HepG2 (cell line): Measurements from ENCODE around the gene NFATC4. TPM values are rescaled to one million over a fixed set of nuclear protein-coding genes. Genes with fewer than 3 reads are reported as not detected.

Experiments
- ATAC-seq: fragments of 200-7000 bp; cut with Tn5 transposase; 3 replicates; pipeline ENCODE4 v1.9.1; 2020; ENCODE audit warnings: mild to moderate bottlenecking, moderate library complexity
- BruUV-seq: library from RNA; stranded (reverse); fragments of 400-500 nt; replicated peaks from 2 replicates; lab custom pipeline; 2021; lab: Mats Ljungman, UMichigan
- CTCF ChIA-PET: fragments of 300-600 bp; formaldehyde crosslinking; extraction: SDS; loops from one replicate; lab custom pipeline; 2021; ENCODE audit warnings: low total read pairs, inconsistent platforms, low intra/inter-chr PET ratio; lab: Yijun Ruan, JAX
- POLR2A ChIA-PET: fragments of 350-600 bp; sonication (Branson Sonifier 250); formaldehyde crosslinking; loops from one replicate; lab custom pipeline; 2020; ENCODE audit warnings: antibody characterized with exemption, inconsistent platforms; lab: Yijun Ruan, JAX
- DNase-seq: peaks from one replicate; pipeline ENCODE4 v3.0.0-alpha.2; 2015; ENCODE audit warnings: low spot score
- FAIRE-seq: peaks from 3 replicates; lab custom pipeline; 2011; peaks lifted over from hg19 to GRCh38; lab: Jason Lieb, UNC
- H2AFZ ChIP-seq: one replicate; pipeline ENCODE4 v1.6.1; 2011; ENCODE audit warnings: low read length, inconsistent platforms
- H3K27ac ChIP-seq: fragments of 300-600 bp; 3 replicates; pipeline ENCODE4 v1.8.0; 2011; ENCODE audit warnings: mixed run types, mild to moderate bottlenecking, mixed read lengths, low read length, inconsistent platforms; ENCODE audit not compliant: insufficient read depth; ENCODE audit errors: extremely low read length
- H3K27me3 ChIP-seq, 2 experiments: fragments of 200-600 bp in 1 of 2; 2 replicates in 1 of 2; 3 replicates in 1 of 2; pipeline versions ENCODE4 v1.6.0 to v1.8.0; 2011; ENCODE audit warnings: low read length in 2 of 2, mild to moderate bottlenecking in 2 of 2, moderate library complexity in 2 of 2, inconsistent platforms in 1 of 2; ENCODE audit not compliant: insufficient read depth in 2 of 2, control insufficient read depth in 1 of 2
- H3K36me3 ChIP-seq, 2 experiments: fragments of 200-600 bp in 1 of 2; replicated peaks in 1 of 2; 2 replicates in 1 of 2; 3 replicates in 1 of 2; pipeline versions ENCODE4 v1.5.1 to v1.8.0; 2011; ENCODE audit warnings: low read length in 2 of 2, inconsistent platforms in 1 of 2; ENCODE audit not compliant: insufficient read depth in 2 of 2, control insufficient read depth in 1 of 2
- H3K4me1 ChIP-seq: 2 replicates; pipeline ENCODE4 v1.5.1; 2012; ENCODE audit warnings: low read length, inconsistent platforms; ENCODE audit not compliant: insufficient read depth
- H3K4me2 ChIP-seq: 2 replicates; pipeline ENCODE4 v1.6.0; 2011; ENCODE audit warnings: low read depth, low read length, inconsistent platforms
- H3K4me3 ChIP-seq, 3 experiments: fragments of 200-600 bp in 1 of 3; sonication (generic), shearing (Covaris generic) in 1 of 3; replicated peaks in 1 of 3; 2 replicates each; pipeline ENCODE4 v1.5.1; 2011 to 2016; ENCODE audit warnings: low read length in 3 of 3, inconsistent platforms in 2 of 3, low read depth in 2 of 3, mild to moderate bottlenecking in 2 of 3, control low read depth in 1 of 3, mixed read lengths in 1 of 3; ENCODE audit not compliant: insufficient read depth in 1 of 3
- H3K79me2 ChIP-seq: one replicate; pipeline ENCODE4 v1.6.1; 2011; ENCODE audit warnings: low read length, inconsistent platforms; ENCODE audit not compliant: insufficient read depth
- H3K9ac ChIP-seq: 2 replicates; pipeline ENCODE4 v1.6.0; 2011; ENCODE audit warnings: mild to moderate bottlenecking, low read depth, low read length, inconsistent platforms; ENCODE audit not compliant: insufficient read depth
- H3K9me3 ChIP-seq: 2 replicates; pipeline ENCODE4 v1.5.1; 2012; ENCODE audit warnings: mild to moderate bottlenecking, low read length
- H4K20me1 ChIP-seq: 2 replicates; pipeline ENCODE4 v1.6.0; 2011; ENCODE audit warnings: inconsistent platforms, mild to moderate bottlenecking, low read length, moderate library complexity; ENCODE audit not compliant: insufficient read depth
- HMGXB4 ChIP-seq, 2 experiments: sonication (generic) in 1 of 2; formaldehyde crosslinking in 1 of 2; IDR thresholded peaks; 2 replicates each; pipeline versions ENCODE4 v1.4.0 to v1.6.1; 2018 to 2020; ENCODE audit warnings: missing genetic modification reagents in 2 of 2, borderline replicate concordance in 1 of 2, low read depth in 1 of 2, mild to moderate bottlenecking in 1 of 2, missing biosample characterization in 1 of 2
- YY1 ChIP-seq: IDR thresholded peaks from 2 replicates; pipeline ENCODE4 v1.6.1; 2011; ENCODE audit warnings: low read length, low read depth, moderate library complexity, mild to moderate bottlenecking; ENCODE audit not compliant: insufficient read depth, insufficient replicate concordance
- ZBTB37 ChIP-seq: sonication (generic); formaldehyde crosslinking; IDR thresholded peaks from 2 replicates; pipeline ENCODE4 v1.4.0; 2020; ENCODE audit warnings: mild to moderate bottlenecking, missing genetic modification reagents
- ZBTB42 ChIP-seq: sonication (generic); formaldehyde crosslinking; IDR thresholded peaks from 2 replicates; pipeline ENCODE4 v1.5.0; 2020; ENCODE audit warnings: mild to moderate bottlenecking, missing genetic modification reagents
- ZNF577 ChIP-seq: sonication (generic); formaldehyde crosslinking; IDR thresholded peaks from 2 replicates; pipeline ENCODE4 v1.4.0; 2020; ENCODE audit warnings: mild to moderate bottlenecking, low read depth, missing genetic modification reagents, borderline replicate concordance
- ZNF850 ChIP-seq: sonication (generic); formaldehyde crosslinking; conservative IDR thresholded peaks from 2 replicates; pipeline ENCODE4 v1.9.0; 2021; ENCODE audit warnings: mild to moderate bottlenecking, missing genetic modification reagents
- WGBS: methylation state at CpG from one replicate; pipeline ENCODE4 v1.1.6; 2017; ENCODE audit warnings: low lambda C conversion rate; 5-methylcytosine and 5-hydroxymethylcytosine counted together
- in situ Hi-C: cut with HindIII; loops from 2 replicates; pipeline ENCODE4 v1.10.0; 2017; ENCODE audit warnings: low pct_unique_long_range_greater_than_20kb; ENCODE audit not compliant: extremely low pct_ligation_motif_present
- intact Hi-C: fragments of 100-400 bp; cut with micrococcal nuclease; formaldehyde crosslinking; loops from one replicate; pipeline ENCODE4 v1.10.0; 2022; ENCODE audit not compliant: unreplicated experiment
- polyA plus RNA-seq, 8 experiments: library from polyadenylated mRNA; depleted of rRNA in 3 of 8; stranded (reverse) in 7 of 8; unstranded in 1 of 8; fragments of >200 nt; fragmentation: Illumina TruSeq in 4 of 8; extraction: Trizol in 4 of 8; gene quantifications; 2 replicates each; pipeline versions ENCODE4 v1.2.1 to v1.2.3, GENCODE V29; 2011 to 2016; ENCODE audit warnings: low read depth in 4 of 8, missing spikeins in 1 of 8, mixed read lengths in 1 of 8; ENCODE audit not compliant: insufficient read depth in 1 of 8
- total RNA-seq, 5 experiments: library from RNA; depleted of rRNA; stranded (reverse); fragments of >200 nt; fragmentation: Illumina TruSeq; extraction: Trizol; gene quantifications; 2 replicates each; pipeline ENCODE4 v1.2.3, GENCODE V29; 2016; ENCODE audit warnings: low read depth in 1 of 5
- TF ChIP-seq, protein P1 (sequence below): IDR thresholded peaks from 2 replicates; pipeline ENCODE4 v1.6.1; 2012; ENCODE audit warnings: low read depth, low read length, improper control_type of control experiment

The NFATC4 gene
- total and polyA plus RNA-seq, 2 of the 13 experiments (the other 11 are each of a cell fraction or from before 2014, with no cell fraction given): 0.04 to 0.15 TPM

- BruUV-seq: no TSS peak
- in situ Hi-C loops: no loop called here
Observed at GRCh38 chr14:24361326-24361725, 6.7 kb upstream of the NFATC4 start.

More at GRCh38 chr14:24361326-24361725, 6.7 kb upstream of the NFATC4 start:
- Histone ChIP-seq H3K27me3 (peaks cover 4 to 5% of the 10 kb centered on the region in 2 experiments; a peak in 4 of 5 replicates), H3K9ac (no peak overlapping the region), H3K36me3 (no peaks in the 10 kb centered on the region), H3K27ac (no peak overlapping the region), H3K9me3 (no peaks in the 10 kb centered on the region), H3K79me2 (no peaks in the 10 kb centered on the region), H3K4me2 (no peak overlapping the region), H2AFZ (no peak overlapping the region), H4K20me1 (no peaks in the 10 kb centered on the region), H3K4me3 (no peak overlapping the region), H3K4me1 (peaks cover 13% of the 10 kb centered on the region)
- 46% methylated on average over 2 of the region's 2 CpGs for WGBS
- intact Hi-C loops: no loop called here
- FAIRE-seq: no peak
- POLR2A ChIA-PET: interaction anchor here (1.5 to 3.1 kb wide), 4 partner anchors 16 to 81 kb away, joined by 3 to 14 read pairs (median 8); partner anchors contain the start of genes CBLN3 and KHNYN
- DNase-seq: no peak
- TF ChIP-seq HMGXB4 (CRISPR knock-in tag; IDR thresholded peaks at IDR 0.05; ENCODE audit: borderline replicate concordance in 1 of 2, low read depth in 1 of 2) (no peak), ZNF577 (CRISPR knock-in tag) (no peak), ZNF850 (no peak), ZBTB37 (CRISPR knock-in tag) (no peak), ZBTB42 (CRISPR knock-in tag) (no peak), YY1 (no peak)
- TF ChIP-seq, protein P1, sequence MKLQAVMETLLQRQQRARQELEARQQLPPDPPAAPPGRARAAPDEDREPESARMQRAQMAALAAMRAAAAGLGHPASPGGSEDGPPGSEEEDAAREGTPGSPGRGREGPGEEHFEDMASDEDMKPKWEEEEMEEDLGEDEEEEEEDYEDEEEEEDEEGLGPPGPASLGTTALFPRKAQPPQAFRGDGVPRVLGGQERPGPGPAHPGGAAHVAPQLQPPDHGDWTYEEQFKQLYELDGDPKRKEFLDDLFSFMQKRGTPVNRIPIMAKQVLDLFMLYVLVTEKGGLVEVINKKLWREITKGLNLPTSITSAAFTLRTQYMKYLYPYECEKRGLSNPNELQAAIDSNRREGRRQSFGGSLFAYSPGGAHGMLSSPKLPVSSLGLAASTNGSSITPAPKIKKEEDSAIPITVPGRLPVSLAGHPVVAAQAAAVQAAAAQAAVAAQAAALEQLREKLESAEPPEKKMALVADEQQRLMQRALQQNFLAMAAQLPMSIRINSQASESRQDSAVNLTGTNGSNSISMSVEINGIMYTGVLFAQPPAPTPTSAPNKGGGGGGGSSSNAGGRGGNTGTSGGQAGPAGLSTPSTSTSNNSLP: no peak
- no peak for ATAC-seq
- CTCF ChIA-PET: interaction anchor here (7.9 kb wide), 1 partner anchor 72 kb away, joined by 295 read pairs; the partner anchor contains the start of genes CBLN3 and KHNYN
